Sigmoid colon (tissue), 4 donors: ENCODE results near the gene FSTL4.

Experiments
- CTCF ChIP-seq, 4 experiments: fragments of 450-650 bp in 3 of 4; fragments of 200-600 bp in 1 of 4; IDR thresholded peaks; one replicate each; pipeline ENCODE4 v1.5.1; 2016 to 2019; ENCODE audit warnings: antibody characterized with exemption in 4 of 4, mild to moderate bottlenecking in 3 of 4, moderate library complexity in 2 of 4
- EP300 ChIP-seq, 4 donors: sonication (generic); formaldehyde crosslinking; IDR thresholded peaks; one replicate each; pipeline ENCODE4 v1.6.1; 2017; ENCODE audit warnings: antibody characterized with exemption in 4 of 4
- POLR2A ChIP-seq, 2 donors: fragments of 450-650 bp; IDR thresholded peaks; one replicate each; pipeline ENCODE4 v1.6.1; 2016; ENCODE audit warnings: antibody characterized with exemption in 2 of 2, mild to moderate bottlenecking in 2 of 2, moderate library complexity in 2 of 2
- POLR2AphosphoS5 ChIP-seq, 4 donors: sonication (generic); formaldehyde crosslinking; IDR thresholded peaks; one replicate each; pipeline ENCODE4 v1.6.1; 2017; ENCODE audit warnings: antibody characterized with exemption in 4 of 4

DNA sequence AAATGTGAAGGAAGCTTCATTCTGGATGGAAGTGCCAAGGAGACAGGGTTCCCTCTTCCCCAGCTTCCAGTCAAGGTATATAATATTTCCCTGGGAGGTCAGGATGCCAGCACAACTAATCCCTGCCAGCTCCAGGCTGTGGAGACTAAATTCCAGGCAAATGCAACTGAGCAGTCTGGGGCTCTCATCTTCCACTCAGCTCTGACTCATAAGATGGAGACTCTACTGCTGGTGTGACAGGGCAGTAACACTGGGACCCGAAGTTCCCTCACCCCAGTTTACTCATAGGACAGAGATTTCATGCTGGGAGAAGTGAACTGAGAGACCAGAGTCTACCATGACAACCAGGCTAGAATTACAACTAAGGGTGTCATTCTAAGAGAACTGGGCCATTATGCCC, 235.4 kb downstream of the FSTL4 start:
- TF ChIP-seq CTCF (IDR thresholded peaks at IDR 0.05) (no peak), POLR2AphosphoS5 (IDR thresholded peaks at IDR 0.05) (no peak), POLR2A (IDR thresholded peaks at IDR 0.05) (no peak), EP300 (IDR thresholded peaks at IDR 0.05) (no peak)
